Measurements from ENCODE around the gene PRKAR2B. TPM values are rescaled to one million over a fixed set of nuclear protein-coding genes. Genes with fewer than 3 reads are reported as not detected.
"Not testable (repeated sequence)": the region's sequence is repeated elsewhere in the genome, so short reads cannot be mapped to it uniquely, and the experiment has no call there.

PRKAR2B gene
- total and polyA plus RNA-seq, 2 experiments from 2014 or later = 0.81 to 3.2 TPM

GRCh38 chr7:107039199-107039900 lies 5.2 kb upstream of the PRKAR2B start:
- Histone ChIP-seq H3K4me3 (no peak overlapping the region), H3K9me3 (ENCODE audit: low read depth) (no peaks in the 10 kb centered on the region), H3F3A (ENCODE audit: insufficient read depth) (peaks cover 14% of the 10 kb centered on the region; the same call in 1 of the 2 replicates), H3K9me2 (ENCODE audit: insufficient read depth) (no peaks in the 10 kb centered on the region), H3K27ac (no peak overlapping the region), H3K27me3 (replicated peaks; ENCODE audit: insufficient read depth) (no peaks in the 10 kb centered on the region), H3K79me2 (ENCODE audit: insufficient read depth) (no peaks in the 10 kb centered on the region), H3K4me2 (ENCODE audit: unreplicated experiment) (no peak overlapping the region), H3K4me1 (ENCODE audit: insufficient read depth) (peaks cover 9% of the 10 kb centered on the region), H4K20me1 (ENCODE audit: insufficient read depth) (no peaks in the 10 kb centered on the region), H2AFZ (no peak overlapping the region), H3K36me3 (ENCODE audit: low read depth) (no peaks in the 10 kb centered on the region), H3K9ac (no peak overlapping the region)
- in situ Hi-C loops (cut with MboI) = no loop called here
- 94 to 98% methylated on average over 2 of the region's 2 CpGs for WGBS, 2 experiments (ENCODE audit: low coverage in 1 of 2, low lambda C conversion rate in 2 of 2, missing lambda C conversion rate in 2 of 2)
- TF ChIP-seq EZH2 (IDR thresholded peaks at IDR 0.05; ENCODE audit: insufficient read depth, poor library complexity, severe bottlenecking) (no peak), EZH2phosphoT487 (IDR thresholded peaks at IDR 0.05; ENCODE audit: insufficient read depth, low read depth) (no peak)
- no peak for DNase-seq

- TF ChIP-seq EZH2 (IDR thresholded peaks at IDR 0.05; ENCODE audit: insufficient read depth, poor library complexity, severe bottlenecking) (no peak), EZH2phosphoT487 (IDR thresholded peaks at IDR 0.05; ENCODE audit: insufficient read depth, low read depth) (no peak)
- Histone ChIP-seq H3K79me2 (ENCODE audit: insufficient read depth) (no peaks in the 10 kb centered on the region), H3K4me3 (no peak overlapping the region), H3K9ac (no peak overlapping the region), H2AFZ (no peak overlapping the region), H3K36me3 (ENCODE audit: low read depth) (no peaks in the 10 kb centered on the region), H3K4me1 (ENCODE audit: insufficient read depth) (peaks cover 6% of the 10 kb centered on the region; the same call in 1 of the 2 replicates), H4K20me1 (ENCODE audit: insufficient read depth) (no peaks in the 10 kb centered on the region), H3K27ac (no peak overlapping the region), H3F3A (ENCODE audit: insufficient read depth) (peaks cover 14% of the 10 kb centered on the region; the same call in 1 of the 2 replicates), H3K9me2 (ENCODE audit: insufficient read depth) (no peaks in the 10 kb centered on the region), H3K4me2 (ENCODE audit: unreplicated experiment) (no peak overlapping the region), H3K9me3 (ENCODE audit: low read depth) (no peaks in the 10 kb centered on the region), H3K27me3 (replicated peaks; ENCODE audit: insufficient read depth) (no peaks in the 10 kb centered on the region)
- no peak for DNase-seq
- WGBS, 2 experiments (ENCODE audit: low coverage in 1 of 2, low lambda C conversion rate in 2 of 2, missing lambda C conversion rate in 2 of 2) = 87 to 88% methylated on average over 2 of the region's 2 CpGs
- in situ Hi-C loops (cut with MboI) = no loop called here
These were observed 3.4 kb upstream of the PRKAR2B start for GRCh38 chr7:107041097-107041496.

DNA sequence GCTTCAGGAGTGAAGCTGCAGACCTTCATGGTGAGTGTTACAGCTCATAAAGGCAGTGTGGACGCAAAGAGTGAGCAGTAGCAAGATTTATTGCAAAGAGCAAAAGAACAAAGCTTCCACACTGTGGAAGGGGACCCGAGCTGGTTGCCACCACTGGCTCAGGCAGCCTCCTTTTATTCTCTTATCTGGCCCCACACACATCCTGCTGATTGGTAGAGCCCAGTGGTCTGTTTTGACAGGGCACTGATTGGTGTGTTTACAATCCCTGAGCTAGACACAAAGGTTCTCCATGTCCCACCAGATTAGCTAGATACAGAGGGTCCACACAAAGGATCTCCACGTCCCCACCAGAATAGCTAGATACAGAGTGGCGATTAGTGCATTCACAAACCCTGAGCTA lies 2.7 kb upstream of the PRKAR2B start:
- DNase-seq; H3K27me3 ChIP-seq (replicated peaks; ENCODE audit: insufficient read depth); H2AFZ ChIP-seq; H3K36me3 ChIP-seq (ENCODE audit: low read depth); H3K4me1 ChIP-seq (ENCODE audit: insufficient read depth); H3K27ac ChIP-seq; H3K9me3 ChIP-seq (ENCODE audit: low read depth); H3K9me2 ChIP-seq (ENCODE audit: insufficient read depth); in situ Hi-C loops (cut with MboI); H3K79me2 ChIP-seq (ENCODE audit: insufficient read depth); H3K4me3 ChIP-seq; H3K9ac ChIP-seq; H4K20me1 ChIP-seq (ENCODE audit: insufficient read depth); H3K4me2 ChIP-seq (ENCODE audit: unreplicated experiment): not testable (repeated sequence)
- 87 to 91% methylated on average over 4 of the region's 4 CpGs for WGBS, 2 experiments (ENCODE audit: low coverage in 1 of 2, low lambda C conversion rate in 2 of 2, missing lambda C conversion rate in 2 of 2)
- peaks cover 14% of the 10 kb centered on the region; the same call in 1 of the 2 replicates for H3F3A ChIP-seq (ENCODE audit: insufficient read depth)

- H3K9me3 ChIP-seq (ENCODE audit: low read depth); H3K4me1 ChIP-seq (ENCODE audit: insufficient read depth); H3K9ac ChIP-seq; H3K9me2 ChIP-seq (ENCODE audit: insufficient read depth); in situ Hi-C loops (cut with MboI); H3K27me3 ChIP-seq (replicated peaks; ENCODE audit: insufficient read depth); H2AFZ ChIP-seq; H4K20me1 ChIP-seq (ENCODE audit: insufficient read depth); H3K4me3 ChIP-seq; H3K4me2 ChIP-seq (ENCODE audit: unreplicated experiment); H3K36me3 ChIP-seq (ENCODE audit: low read depth); DNase-seq; H3K79me2 ChIP-seq (ENCODE audit: insufficient read depth); H3K27ac ChIP-seq: not testable (repeated sequence)
- WGBS, 2 experiments (ENCODE audit: low coverage in 1 of 2, low lambda C conversion rate in 2 of 2, missing lambda C conversion rate in 2 of 2) = 95 to 97% methylated on average over 23 to 26 of the region's 43 CpGs
- peaks cover 14% of the 10 kb centered on the region; the same call in 1 of the 2 replicates for H3F3A ChIP-seq (ENCODE audit: insufficient read depth)
These were observed 2.1 kb upstream of the PRKAR2B start for GRCh38 chr7:107042326-107042910.

All from GM23248 (cell line).